IMR-90 (cell line): Measurements from ENCODE around the gene FAM131B. TPM values are rescaled to one million over a fixed set of nuclear protein-coding genes. Genes with fewer than 3 reads are reported as not detected.
A peak's percentile ranks its signal among the peaks of the same experiment; 100 is the strongest.

Source experiments
- ATAC-seq: fragments of 200-7000 bp; cut with Tn5 transposase; 2 replicates; pipeline ENCODE4 v1.9.1; 2020; ENCODE audit warnings: low read depth, mild to moderate bottlenecking, moderate library complexity
- BruUV-seq: library from RNA; stranded (reverse); fragments of 400-500 nt; replicated peaks from 2 replicates; lab custom pipeline; 2021; lab: Mats Ljungman, UMichigan
- CTCF ChIA-PET: fragments of 300-600 bp; formaldehyde crosslinking; extraction: SDS; loops from one replicate; lab custom pipeline; 2021; ENCODE audit warnings: antibody characterized with exemption; lab: Yijun Ruan, JAX
- POLR2A ChIA-PET: fragments of 300-600 bp; sonication (Branson Sonifier 250); formaldehyde crosslinking; loops from one replicate; lab custom pipeline; 2022; ENCODE audit warnings: antibody characterized with exemption; ENCODE audit not compliant: unreplicated experiment; lab: Charles Lee
- DNase-seq: peaks from one replicate; pipeline ENCODE4 v3.0.0; 2013
- H2AFZ ChIP-seq: replicated peaks from 2 replicates; pipeline ENCODE3; 2013; ENCODE audit warnings: low read length, mild to moderate bottlenecking; ENCODE audit not compliant: poor library complexity
- H2AK5ac ChIP-seq: 2 replicates; pipeline ENCODE4 v1.6.1; 2013; ENCODE audit warnings: low read depth, low read length, inconsistent platforms
- H2AK9ac ChIP-seq: replicated peaks from 2 replicates; pipeline ENCODE3; 2013; ENCODE audit warnings: mild to moderate bottlenecking, low read depth, low read length, moderate library complexity; ENCODE audit not compliant: poor library complexity
- H2BK120ac ChIP-seq: 2 replicates; pipeline ENCODE4 v1.6.1; 2013; ENCODE audit warnings: low read depth, low read length, inconsistent platforms
- H2BK15ac ChIP-seq: 3 replicates; pipeline ENCODE4 v1.6.1; 2013; ENCODE audit warnings: low read depth, low read length, inconsistent platforms
- H2BK20ac ChIP-seq: 2 replicates; pipeline ENCODE4 v1.6.1; 2013; ENCODE audit warnings: low read depth, mild to moderate bottlenecking, inconsistent platforms, low read length, moderate library complexity
- H2BK5ac ChIP-seq: 2 replicates; pipeline ENCODE4 v1.6.1; 2013; ENCODE audit warnings: mild to moderate bottlenecking, low read depth, low read length, inconsistent platforms; ENCODE audit not compliant: poor library complexity, severe bottlenecking
- H3K14ac ChIP-seq: replicated peaks from 2 replicates; pipeline ENCODE4 v1.6.1; 2013; ENCODE audit warnings: low read depth, low read length, inconsistent platforms
- H3K18ac ChIP-seq: 2 replicates; pipeline ENCODE4 v1.6.1; 2013; ENCODE audit warnings: low read depth, low read length, control low read depth
- H3K23ac ChIP-seq: 2 replicates; pipeline ENCODE4 v1.6.1; 2013; ENCODE audit warnings: low read depth, low read length, inconsistent platforms
- H3K27ac ChIP-seq: 2 replicates; pipeline ENCODE4 v1.5.1; 2013; ENCODE audit warnings: mild to moderate bottlenecking, control low read depth, low read length; ENCODE audit not compliant: insufficient read depth
- H3K27me3 ChIP-seq: 2 replicates; pipeline ENCODE4 v1.6.1; 2013; ENCODE audit warnings: low read length; ENCODE audit not compliant: control insufficient read depth, insufficient read depth
- H3K36me3 ChIP-seq: 2 replicates; pipeline ENCODE4 v1.6.1; 2013; ENCODE audit warnings: low read length, mixed read lengths; ENCODE audit not compliant: control insufficient read depth, insufficient read depth
- H3K4ac ChIP-seq: 2 replicates; pipeline ENCODE4 v1.6.1; 2013; ENCODE audit warnings: low read depth, low read length, inconsistent platforms
- H3K4me1 ChIP-seq: 2 replicates; pipeline ENCODE4 v1.6.1; 2013; ENCODE audit warnings: low read length, mixed read lengths; ENCODE audit not compliant: control insufficient read depth, insufficient read depth
- H3K4me2 ChIP-seq: 2 replicates; pipeline ENCODE4 v1.6.1; 2013; ENCODE audit warnings: low read depth, mild to moderate bottlenecking, control low read depth, low read length, moderate library complexity
- H3K4me3 ChIP-seq: 2 replicates; pipeline ENCODE4 v1.5.1; 2013; ENCODE audit warnings: low read depth, mild to moderate bottlenecking, control low read depth, low read length, moderate library complexity; ENCODE audit not compliant: insufficient read depth
- H3K56ac ChIP-seq: 2 replicates; pipeline ENCODE4 v1.6.1; 2013; ENCODE audit warnings: low read length, inconsistent platforms; ENCODE audit not compliant: insufficient read depth; ENCODE audit errors: extremely low read depth
- H3K79me1 ChIP-seq, 2 experiments: 2 replicates each; pipeline ENCODE4 v1.6.1; 2013; ENCODE audit warnings: low read length in 2 of 2, inconsistent platforms in 1 of 2, low read depth in 1 of 2
- H3K9ac ChIP-seq: 2 replicates; pipeline ENCODE4 v1.6.1; 2013; ENCODE audit warnings: low read depth, low read length, control low read depth
- H3K9me1 ChIP-seq: 2 replicates; pipeline ENCODE4 v1.6.1; 2013; ENCODE audit warnings: low read length, inconsistent platforms; ENCODE audit not compliant: insufficient read depth
- H3K9me3 ChIP-seq: 2 replicates; pipeline ENCODE4 v1.6.1; 2013; ENCODE audit warnings: low read length; ENCODE audit not compliant: control insufficient read depth, insufficient read depth
- H4K20me1 ChIP-seq: 2 replicates; pipeline ENCODE4 v1.6.1; 2013; ENCODE audit warnings: low read length, inconsistent platforms; ENCODE audit not compliant: insufficient read depth
- H4K5ac ChIP-seq: 2 replicates; pipeline ENCODE4 v1.6.1; 2013; ENCODE audit warnings: mild to moderate bottlenecking, low read depth, low read length, control low read depth
- H4K8ac ChIP-seq, 2 experiments: 2 replicates each; pipeline ENCODE4 v1.6.1; 2013; ENCODE audit warnings: low read depth in 2 of 2, low read length in 2 of 2, control low read depth in 1 of 2, inconsistent platforms in 1 of 2
- H4K91ac ChIP-seq: 2 replicates; pipeline ENCODE4 v1.6.1; 2013; ENCODE audit warnings: low read depth, low read length, inconsistent platforms; ENCODE audit not compliant: insufficient read depth
- CEBPB ChIP-seq: IDR thresholded peaks from 2 replicates; pipeline ENCODE4 v1.6.1; 2012; ENCODE audit warnings: low read depth, low read length, improper control_type of control experiment
- CHD1 ChIP-seq: IDR thresholded peaks from 2 replicates; pipeline ENCODE4 v1.6.1; 2012; ENCODE audit warnings: low read depth, low read length, improper control_type of control experiment
- FOS ChIP-seq: fragments of 150-350 bp; IDR thresholded peaks from 2 replicates; pipeline ENCODE4 v1.6.1; 2016; ENCODE audit warnings: low read depth, low read length
- MAFK ChIP-seq: IDR thresholded peaks from 2 replicates; pipeline ENCODE4 v1.6.1; 2012; ENCODE audit warnings: low read depth, low read length, improper control_type of control experiment
- RCOR1 ChIP-seq: IDR thresholded peaks from 2 replicates; pipeline ENCODE4 v1.6.1; 2012; ENCODE audit warnings: mild to moderate bottlenecking, low read length, improper control_type of control experiment; ENCODE audit not compliant: insufficient replicate concordance
- RFX5 ChIP-seq: IDR thresholded peaks from 2 replicates; pipeline ENCODE4 v1.8.0; 2012; ENCODE audit warnings: low read depth, mild to moderate bottlenecking, low read length, moderate library complexity
- WGBS, 2 experiments: methylation state at CpG; one replicate each; pipeline versions ENCODE4 v1.1.5 to v1.1.7; 2013; ENCODE audit warnings: missing lambda C conversion rate in 2 of 2; ENCODE audit not compliant: insufficient read length in 1 of 2; ENCODE audit errors: extremely low coverage in 2 of 2; 5-methylcytosine and 5-hydroxymethylcytosine counted together
- dilution Hi-C: fragments of 300-500 bp; cut with HindIII; formaldehyde crosslinking; loops from one replicate; pipeline ENCODE4 v1.14.3; 2018; ENCODE audit warnings: low sequenced_read_pairs; ENCODE audit not compliant: unreplicated experiment
- in situ Hi-C: fragments of 300-500 bp; cut with MboI; formaldehyde crosslinking; loops from 3 replicates; pipeline ENCODE4 v1.14.3; 2019; ENCODE audit warnings: low sequenced_read_pairs, inconsistent platforms, mixed read lengths
- intact Hi-C: fragments of 100-400 bp; cut with micrococcal nuclease; formaldehyde crosslinking; loops from 2 replicates; pipeline ENCODE4 v1.10.0; 2022
- polyA plus RNA-seq, 3 experiments: library from polyadenylated mRNA; depleted of rRNA; stranded (reverse); fragments of >200 nt; gene quantifications; 2 replicates each; pipeline ENCODE4 v1.2.3, GENCODE V29; 2012; ENCODE audit warnings: low replicate concordance in 1 of 3
- total RNA-seq: library from RNA; depleted of rRNA; stranded (reverse); fragments of >200 nt; gene quantifications from 2 replicates; pipeline ENCODE4 v1.2.3, GENCODE V29; 2012
- TF ChIP-seq, protein P1 (sequence below): fragments of 150-350 bp; IDR thresholded peaks from 2 replicates; pipeline ENCODE4 v1.6.1; 2017; ENCODE audit warnings: mild to moderate bottlenecking, antibody characterized with exemption, low read length, low read depth

Gene FAM131B
- total and polyA plus RNA-seq, 2 of the 4 experiments (the other 2 are of a cell fraction) = 3.4 to 4.3 TPM

DNA sequence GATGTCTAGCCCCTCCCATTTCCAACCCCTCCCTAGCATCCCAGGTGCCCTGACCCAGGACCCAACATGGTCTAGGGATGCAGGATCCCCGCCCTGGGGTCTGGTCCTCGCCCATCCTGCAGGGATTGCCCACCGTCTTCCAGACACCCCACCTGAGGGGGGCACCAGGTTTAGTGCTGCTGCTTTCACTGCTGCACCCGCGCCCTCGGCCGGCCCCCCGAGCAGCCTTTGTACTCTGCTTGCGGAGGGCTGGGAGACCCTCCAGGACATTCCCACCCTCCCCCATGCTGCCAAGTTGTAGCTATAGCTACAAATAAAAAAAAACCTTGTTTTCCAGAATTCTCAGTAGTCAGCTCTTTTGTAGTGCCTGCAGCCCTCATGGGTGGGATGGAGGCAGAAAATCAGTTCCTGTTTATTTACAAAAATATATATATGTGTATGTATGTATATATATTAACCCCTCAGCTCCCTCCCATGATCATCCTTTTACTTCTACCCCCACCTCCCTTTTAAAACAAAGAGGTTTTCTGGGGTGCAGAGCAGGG is 28.3 kb upstream of the FAM131B start:
- H3K4me3 ChIP-seq = no peak overlapping the region
- peaks cover 29% of the 10 kb centered on the region for H3K9me1 ChIP-seq
- no peak overlapping the region for H4K91ac ChIP-seq
- no peaks in the 10 kb centered on the region for H3K9me3 ChIP-seq
- ChIA-PET CTCF (no interaction called here), POLR2A (interaction anchor here (0.5 kb wide), 1 partner anchor 125 kb away, joined by 5 read pairs; no protein-coding TSS in a partner anchor)
- H3K18ac ChIP-seq = no peak overlapping the region
- DNase-seq (no peak), ATAC-seq (no peak)
- H3K9ac ChIP-seq = no peak overlapping the region
- H3K56ac ChIP-seq = no peak overlapping the region
- H3K14ac ChIP-seq = no peak overlapping the region
- H2BK5ac ChIP-seq = peak overlapping the region; percentile 25
- no peak overlapping the region for H3K4ac ChIP-seq
- no peak overlapping the region for H2AK5ac ChIP-seq
- peaks cover 70% of the 10 kb centered on the region for H3K36me3 ChIP-seq
- no peak overlapping the region for H3K4me2 ChIP-seq
- 100% methylated on average over 2 of the region's 9 CpGs; no CpG with 5 or more reads in 1 of the 2 experiments for WGBS, 2 experiments
- peaks cover 24 to 66% of the 10 kb centered on the region in 2 experiments; a peak in 3 of 4 replicates for H3K79me1 ChIP-seq
- H4K5ac ChIP-seq = no peak overlapping the region
- TF ChIP-seq RCOR1 = no peak
- TF ChIP-seq RFX5 = no peak
- no peak for TF ChIP-seq CHD1
- TF ChIP-seq FOS = no peak
- TF ChIP-seq CEBPB = no peak
- TF ChIP-seq, protein P1, sequence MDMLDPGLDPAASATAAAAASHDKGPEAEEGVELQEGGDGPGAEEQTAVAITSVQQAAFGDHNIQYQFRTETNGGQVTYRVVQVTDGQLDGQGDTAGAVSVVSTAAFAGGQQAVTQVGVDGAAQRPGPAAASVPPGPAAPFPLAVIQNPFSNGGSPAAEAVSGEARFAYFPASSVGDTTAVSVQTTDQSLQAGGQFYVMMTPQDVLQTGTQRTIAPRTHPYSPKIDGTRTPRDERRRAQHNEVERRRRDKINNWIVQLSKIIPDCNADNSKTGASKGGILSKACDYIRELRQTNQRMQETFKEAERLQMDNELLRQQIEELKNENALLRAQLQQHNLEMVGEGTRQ = no peak
- no peak for TF ChIP-seq MAFK
- H2BK15ac ChIP-seq = no peak overlapping the region
- in situ Hi-C loops = no loop called here
- no peaks in the 10 kb centered on the region for H3K27me3 ChIP-seq
- H3K27ac ChIP-seq = peak overlapping the region; percentile 45; the same call in 1 of the 2 replicates
- no peak overlapping the region for H2AFZ ChIP-seq
- BruUV-seq = no TSS peak
- no peak overlapping the region for H2BK20ac ChIP-seq
- H4K8ac ChIP-seq = no peak overlapping the region
- H3K23ac ChIP-seq = no peak overlapping the region
- intact Hi-C loops = loop anchor here (5.0 kb wide), 1 partner anchor 101 kb away; no protein-coding TSS in a partner anchor
- dilution Hi-C loops = no loop called here
- H4K20me1 ChIP-seq = peaks cover 83% of the 10 kb centered on the region
- peak overlapping the region; percentile 52 for H2AK9ac ChIP-seq
- H3K4me1 ChIP-seq = peaks cover 45% of the 10 kb centered on the region
- H2BK120ac ChIP-seq = no peak overlapping the region
